Mononuclear cell (primary cell): ENCODE measurements around the gene KIF5C. TPM values are rescaled to one million over a fixed set of nuclear protein-coding genes. Genes with fewer than 3 reads are reported as not detected.

Experiments used
- H3K27me3 ChIP-seq: 2 replicates; pipeline ENCODE4 v1.6.0; 2011; ENCODE audit warnings: low read length, control low read depth; ENCODE audit not compliant: insufficient read depth
- H3K4me1 ChIP-seq: 2 replicates; pipeline ENCODE4 v1.5.1; 2011; ENCODE audit warnings: mild to moderate bottlenecking, low read length, control low read depth; ENCODE audit not compliant: insufficient read depth
- H3K4me3 ChIP-seq: 2 replicates; pipeline ENCODE4 v1.5.1; 2011; ENCODE audit warnings: mild to moderate bottlenecking, low read length, moderate library complexity
- H3K9me3 ChIP-seq: 2 replicates; pipeline ENCODE4 v1.5.1; 2011; ENCODE audit warnings: low read depth, mild to moderate bottlenecking, control low read depth, low read length
- total RNA-seq: library from RNA; depleted of rRNA; stranded (reverse); fragments of >200 nt; gene quantifications from one replicate; pipeline ENCODE4 v1.2.3, GENCODE V29; 2012

KIF5C gene
- total RNA-seq, 1 donor: 4.4 TPM

- H3K9me3 ChIP-seq: no peaks in the 10 kb centered on the region
- H3K27me3 ChIP-seq: no peaks in the 10 kb centered on the region
- H3K4me3 ChIP-seq: no peak overlapping the region
- no peaks in the 10 kb centered on the region for H3K4me1 ChIP-seq
Observed at GRCh38 chr2:149075105-149075504, 200.1 kb downstream of the KIF5C start.

- H3K27me3 ChIP-seq: no peaks in the 10 kb centered on the region
- no peaks in the 10 kb centered on the region for H3K4me1 ChIP-seq
- no peaks in the 10 kb centered on the region for H3K9me3 ChIP-seq
- H3K4me3 ChIP-seq: no peak overlapping the region
Observed at GRCh38 chr2:149075853-149076252, 200.8 kb downstream of the KIF5C start.

Other genes with a start within 250 kb of the KIF5C start
- gene EPC2, start 230.5 kb upstream of the KIF5C start, total RNA-seq: 95.3 TPM
- not detected for gene LYPD6B, start 163.5 kb downstream of the KIF5C start, total RNA-seq